Epidermal melanocyte (primary cell): ENCODE results near the gene LRCH1.

Source experiments
- DNase-seq: peaks from one replicate; pipeline ENCODE4 v3.0.0; 2011; ENCODE audit warnings: low spot score; ENCODE audit not compliant: insufficient read length

Gene LRCH1

GRCh38 chr13:46663206-46664037 is 110.5 kb downstream of the LRCH1 start:
- DNase-seq, result no peak

GRCh38 chr13:46664195-46664594 is 111.2 kb downstream of the LRCH1 start:
- DNase-seq, result no peak

GRCh38 chr13:46665248-46665632 is 112.3 kb downstream of the LRCH1 start:
- no peak for DNase-seq

GRCh38 chr13:46665633-46666482 is 112.9 kb downstream of the LRCH1 start:
- peak; percentile 32 for DNase-seq

GRCh38 chr13:46666727-46667456 is 113.9 kb downstream of the LRCH1 start:
- no peak for DNase-seq

GRCh38 chr13:46667687-46668281 is 114.8 kb downstream of the LRCH1 start:
- no peak for DNase-seq

GRCh38 chr13:46668302-46668720 is 115.3 kb downstream of the LRCH1 start:
- no peak for DNase-seq

- DNase-seq, result no peak
Measured at GRCh38 chr13:46668931-46669525, 116.1 kb downstream of the LRCH1 start.

GRCh38 chr13:46672338-46673090 is 119.5 kb downstream of the LRCH1 start:
- no peak for DNase-seq

GRCh38 chr13:46675016-46675415 is 122.0 kb downstream of the LRCH1 start:
- DNase-seq, result no peak

GRCh38 chr13:46676378-46676725 is 123.4 kb downstream of the LRCH1 start:
- DNase-seq, result no peak

- no peak for DNase-seq
Measured at GRCh38 chr13:46679369-46680120, 126.6 kb downstream of the LRCH1 start.

GRCh38 chr13:46682015-46682414 is 129.0 kb downstream of the LRCH1 start:
- DNase-seq, result no peak

- no peak for DNase-seq
Measured at GRCh38 chr13:46682707-46683106, 129.7 kb downstream of the LRCH1 start.

- DNase-seq, result no peak
Measured at GRCh38 chr13:46683676-46684260, 130.8 kb downstream of the LRCH1 start.

GRCh38 chr13:46684287-46685001 is 131.5 kb downstream of the LRCH1 start:
- DNase-seq, result no peak

GRCh38 chr13:46685006-46685730 is 132.2 kb downstream of the LRCH1 start:
- no peak for DNase-seq

GRCh38 chr13:46686171-46686570 is 133.2 kb downstream of the LRCH1 start:
- DNase-seq, result no peak
